ENCODE results near the gene CEACAM3. TPM values are rescaled to one million over a fixed set of nuclear protein-coding genes. Genes with fewer than 3 reads are reported as not detected.

Gene CEACAM3
- total RNA-seq, 1 experiment from 2014 or later = not detected

DNA sequence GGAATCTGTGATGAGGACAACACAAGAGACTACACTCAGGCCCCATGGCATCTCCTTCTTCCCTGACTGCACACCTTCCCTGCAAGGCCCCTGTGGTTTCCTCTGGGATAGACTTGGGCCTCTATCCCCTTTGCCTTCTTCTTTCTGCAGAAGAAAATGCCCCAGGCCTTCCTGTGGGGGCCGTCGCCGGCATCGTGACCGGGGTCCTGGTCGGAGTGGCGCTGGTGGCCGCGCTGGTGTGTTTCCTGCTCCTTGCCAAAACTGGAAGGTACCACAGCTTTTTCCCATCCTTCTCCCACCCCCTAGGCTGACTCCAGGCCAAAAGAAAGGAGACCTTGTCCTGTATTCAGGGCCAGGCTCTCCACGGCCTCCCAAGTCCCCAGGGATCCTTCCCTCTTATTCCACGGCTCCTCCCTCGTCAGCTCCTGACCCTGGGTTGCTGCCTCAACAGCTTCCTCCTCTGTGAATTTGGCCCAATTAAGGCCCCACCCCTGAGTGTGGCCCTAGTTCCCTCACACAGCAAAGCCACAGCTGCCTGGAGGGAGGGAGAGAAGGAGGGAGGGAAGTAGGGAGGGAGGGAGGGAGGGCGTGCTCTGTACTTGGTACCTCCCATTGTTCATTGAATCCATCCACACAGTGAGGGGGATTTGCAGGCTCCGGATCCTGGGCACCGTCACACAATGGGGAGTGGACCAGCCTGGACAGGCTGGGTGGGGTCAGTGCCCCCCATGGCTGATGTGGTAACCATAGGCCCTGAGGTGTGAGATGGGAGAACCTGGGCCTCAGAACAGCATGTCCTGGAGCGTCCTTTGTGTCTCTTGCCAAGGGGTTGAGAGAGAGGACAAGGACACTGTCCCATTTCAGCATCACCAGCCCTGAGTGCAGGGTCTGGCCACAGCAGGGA, 12.5 kb downstream of the CEACAM3 start:
- H3K14ac ChIP-seq (ENCODE audit: insufficient read depth, low read length) = no peak overlapping the region
- no peaks in the 10 kb centered on the region for H3K23me2 ChIP-seq (ENCODE audit: insufficient read length, low read depth, low read length, poor library complexity, severe bottlenecking)
- WGBS (ENCODE audit: extremely low coverage, insufficient read length, low lambda C conversion rate) = no CpG with 5 or more reads among the region's 16 CpGs
- H3K27me3 ChIP-seq (ENCODE audit: insufficient read depth, low read length) = no peaks in the 10 kb centered on the region; the same call in 1 of the 2 replicates
- H2BK12ac ChIP-seq (ENCODE audit: insufficient read length, low read depth, low read length) = no peak overlapping the region
- no peak overlapping the region for H2BK15ac ChIP-seq (ENCODE audit: low read depth, low read length)
- no peaks in the 10 kb centered on the region for H3K4me1 Mint-ChIP-seq
- H3K79me2 ChIP-seq (ENCODE audit: insufficient read depth, low read length) = no peaks in the 10 kb centered on the region
- no peaks in the 10 kb centered on the region for H3K4me1 ChIP-seq (ENCODE audit: insufficient read depth, low read length)
- H3K23ac ChIP-seq (ENCODE audit: insufficient read length, low read depth, low read length) = no peak overlapping the region
- H2BK5ac ChIP-seq (ENCODE audit: insufficient read length, low read length) = no peak overlapping the region
- no peaks in the 10 kb centered on the region for H3K9me3 ChIP-seq (ENCODE audit: control insufficient read depth, low read depth, low read length)
- H3K27me3 Mint-ChIP-seq (ENCODE audit: low read depth) = peaks cover 2% of the 10 kb centered on the region; the same call in 1 of the 2 replicates
- H4K91ac ChIP-seq (ENCODE audit: insufficient read length, low read depth, low read length) = no peak overlapping the region
- no peak overlapping the region for H3K56ac ChIP-seq (ENCODE audit: insufficient read length, low read depth, low read length)
- H3K18ac ChIP-seq (ENCODE audit: insufficient read length, low read depth, low read length) = no peak overlapping the region
- H2AK5ac ChIP-seq (ENCODE audit: insufficient read length, low read length) = no peak overlapping the region
- no peak for DNase-seq
- H2AFZ ChIP-seq (ENCODE audit: low read length) = no peak overlapping the region
- no peak overlapping the region for H3K4me3 Mint-ChIP-seq
- H2BK20ac ChIP-seq (ENCODE audit: low read depth, low read length, poor library complexity, severe bottlenecking) = no peak overlapping the region
- H3T11ph ChIP-seq (ENCODE audit: low read length) = no peak overlapping the region
- no peak overlapping the region for H3K4ac ChIP-seq (ENCODE audit: low read depth, low read length)
- TF ChIP-seq, protein P1, sequence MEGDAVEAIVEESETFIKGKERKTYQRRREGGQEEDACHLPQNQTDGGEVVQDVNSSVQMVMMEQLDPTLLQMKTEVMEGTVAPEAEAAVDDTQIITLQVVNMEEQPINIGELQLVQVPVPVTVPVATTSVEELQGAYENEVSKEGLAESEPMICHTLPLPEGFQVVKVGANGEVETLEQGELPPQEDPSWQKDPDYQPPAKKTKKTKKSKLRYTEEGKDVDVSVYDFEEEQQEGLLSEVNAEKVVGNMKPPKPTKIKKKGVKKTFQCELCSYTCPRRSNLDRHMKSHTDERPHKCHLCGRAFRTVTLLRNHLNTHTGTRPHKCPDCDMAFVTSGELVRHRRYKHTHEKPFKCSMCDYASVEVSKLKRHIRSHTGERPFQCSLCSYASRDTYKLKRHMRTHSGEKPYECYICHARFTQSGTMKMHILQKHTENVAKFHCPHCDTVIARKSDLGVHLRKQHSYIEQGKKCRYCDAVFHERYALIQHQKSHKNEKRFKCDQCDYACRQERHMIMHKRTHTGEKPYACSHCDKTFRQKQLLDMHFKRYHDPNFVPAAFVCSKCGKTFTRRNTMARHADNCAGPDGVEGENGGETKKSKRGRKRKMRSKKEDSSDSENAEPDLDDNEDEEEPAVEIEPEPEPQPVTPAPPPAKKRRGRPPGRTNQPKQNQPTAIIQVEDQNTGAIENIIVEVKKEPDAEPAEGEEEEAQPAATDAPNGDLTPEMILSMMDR (conservative IDR thresholded peaks at IDR 0.05) = no peak
- H4K8ac ChIP-seq (replicated peaks; ENCODE audit: insufficient read length, low read depth, low read length) = no peak overlapping the region
- no peak overlapping the region for H4K5ac ChIP-seq (ENCODE audit: insufficient read length, low read depth, low read length)
- no peak overlapping the region for H3K9ac ChIP-seq (ENCODE audit: extremely low read depth, insufficient read length, low read length)
- no peaks in the 10 kb centered on the region for H3K79me1 ChIP-seq (ENCODE audit: insufficient read depth, low read depth, low read length, poor library complexity, severe bottlenecking)
- peaks cover 0 to 28% (median 4%) of the 10 kb centered on the region in 3 experiments; a peak in 4 of 7 replicates for H3K36me3 Mint-ChIP-seq (ENCODE audit: insufficient read depth in 1 of 3, low read depth in 3 of 3)
- H4K20me1 ChIP-seq (ENCODE audit: control insufficient read depth, insufficient read depth, insufficient read length) = no peaks in the 10 kb centered on the region
- H2BK120ac ChIP-seq (ENCODE audit: low read depth, low read length, poor library complexity, severe bottlenecking) = no peak overlapping the region
- no peak overlapping the region for H3K27ac ChIP-seq (ENCODE audit: insufficient read length, low read depth, low read length)
- H3K4me2 ChIP-seq (ENCODE audit: insufficient read depth, insufficient read length, low read length) = no peak overlapping the region
- peaks cover 17 to 93% of the 10 kb centered on the region in 2 experiments for H3K9me3 Mint-ChIP-seq
- H3K27ac Mint-ChIP-seq = no peak overlapping the region
